PFSK-1 (cell line): ENCODE data around the gene KIRREL2.

Source experiments
- FOXP2 ChIP-seq: optimal IDR thresholded peaks from 2 replicates; pipeline ENCODE3; 2011; ENCODE audit warnings: borderline replicate concordance, control low read depth, inconsistent platforms; ENCODE audit not compliant: insufficient read depth; ENCODE audit errors: extremely low read length, extremely low read depth
- POLR2AphosphoS5 ChIP-seq: IDR thresholded peaks from 2 replicates; pipeline ENCODE4 v1.6.1; 2012; ENCODE audit warnings: low read depth, mild to moderate bottlenecking, control low read depth, low read length, moderate library complexity
- REST ChIP-seq, 2 experiments: IDR thresholded peaks; 2 replicates each; pipeline versions ENCODE4 v1.6.1 to v1.8.0; 2011 to 2012; ENCODE audit warnings: low read depth in 2 of 2, low read length in 2 of 2, control low read depth in 1 of 2, inconsistent platforms in 1 of 2, mild to moderate bottlenecking in 1 of 2, moderate library complexity in 1 of 2; ENCODE audit not compliant: insufficient read depth in 1 of 2
- SIN3A ChIP-seq: IDR thresholded peaks from 2 replicates; pipeline ENCODE4 v1.6.1; 2012; ENCODE audit warnings: mild to moderate bottlenecking, low read length, moderate library complexity, borderline replicate concordance; ENCODE audit not compliant: insufficient read depth
- TAF1 ChIP-seq: IDR thresholded peaks from 2 replicates; pipeline ENCODE4 v1.6.1; 2012; ENCODE audit warnings: low read length, control low read depth, borderline replicate concordance; ENCODE audit not compliant: insufficient read depth

KIRREL2 gene

GRCh38 chr19:35909684-35910035 is 52.9 kb downstream of the KIRREL2 start:
- no peak for TF ChIP-seq TAF1
- no peak for TF ChIP-seq FOXP2
- no peak for TF ChIP-seq SIN3A
- TF ChIP-seq REST (IDR thresholded peaks at IDR 0.05; ENCODE audit: insufficient read depth in 1 of 2, low read depth in 2 of 2, low read length in 2 of 2), result no peak
- TF ChIP-seq POLR2AphosphoS5, result no peak

- TF ChIP-seq REST (IDR thresholded peaks at IDR 0.05; ENCODE audit: insufficient read depth in 1 of 2, low read depth in 2 of 2, low read length in 2 of 2), result no peak
Observed at GRCh38 chr19:35911173-35911572, 54.5 kb downstream of the KIRREL2 start.

GRCh38 chr19:35911790-35912189 is 55.1 kb downstream of the KIRREL2 start:
- TF ChIP-seq POLR2AphosphoS5 (no peak), REST (IDR thresholded peaks at IDR 0.05; ENCODE audit: insufficient read depth in 1 of 2, low read depth in 2 of 2, low read length in 2 of 2) (no peak), FOXP2 (no peak), SIN3A (no peak), TAF1 (no peak)

- TF ChIP-seq POLR2AphosphoS5 (no peak), SIN3A (no peak), FOXP2 (no peak), TAF1 (no peak), REST (IDR thresholded peaks at IDR 0.05; ENCODE audit: insufficient read depth in 1 of 2, low read depth in 2 of 2, low read length in 2 of 2) (no peak)
Observed at GRCh38 chr19:35913589-35913988, 56.9 kb downstream of the KIRREL2 start.

- no peak for TF ChIP-seq POLR2AphosphoS5
- TF ChIP-seq FOXP2, result no peak
- no peak for TF ChIP-seq REST (IDR thresholded peaks at IDR 0.05; ENCODE audit: insufficient read depth in 1 of 2, low read depth in 2 of 2, low read length in 2 of 2)
- TF ChIP-seq TAF1, result no peak
- no peak for TF ChIP-seq SIN3A
Observed at GRCh38 chr19:35915443-35915842, 58.7 kb downstream of the KIRREL2 start.
